Gastroesophageal sphincter (tissue), 3 donors: ENCODE measurements around the gene HMX2.

Source experiments
- POLR2AphosphoS5 ChIP-seq: sonication (generic); formaldehyde crosslinking; IDR thresholded peaks from one replicate; pipeline ENCODE4 v1.6.1; 2017; ENCODE audit warnings: antibody characterized with exemption
- TF ChIP-seq, protein P1 (sequence below), 4 experiments: fragments of 200-600 bp in 2 of 4; fragments of 450-650 bp in 2 of 4; sonication (generic) in 1 of 4; IDR thresholded peaks; one replicate each; pipeline ENCODE4 v1.5.1; 2017 to 2019; ENCODE audit warnings: antibody characterized with exemption in 4 of 4, mild to moderate bottlenecking in 2 of 4, moderate library complexity in 2 of 4

DNA sequence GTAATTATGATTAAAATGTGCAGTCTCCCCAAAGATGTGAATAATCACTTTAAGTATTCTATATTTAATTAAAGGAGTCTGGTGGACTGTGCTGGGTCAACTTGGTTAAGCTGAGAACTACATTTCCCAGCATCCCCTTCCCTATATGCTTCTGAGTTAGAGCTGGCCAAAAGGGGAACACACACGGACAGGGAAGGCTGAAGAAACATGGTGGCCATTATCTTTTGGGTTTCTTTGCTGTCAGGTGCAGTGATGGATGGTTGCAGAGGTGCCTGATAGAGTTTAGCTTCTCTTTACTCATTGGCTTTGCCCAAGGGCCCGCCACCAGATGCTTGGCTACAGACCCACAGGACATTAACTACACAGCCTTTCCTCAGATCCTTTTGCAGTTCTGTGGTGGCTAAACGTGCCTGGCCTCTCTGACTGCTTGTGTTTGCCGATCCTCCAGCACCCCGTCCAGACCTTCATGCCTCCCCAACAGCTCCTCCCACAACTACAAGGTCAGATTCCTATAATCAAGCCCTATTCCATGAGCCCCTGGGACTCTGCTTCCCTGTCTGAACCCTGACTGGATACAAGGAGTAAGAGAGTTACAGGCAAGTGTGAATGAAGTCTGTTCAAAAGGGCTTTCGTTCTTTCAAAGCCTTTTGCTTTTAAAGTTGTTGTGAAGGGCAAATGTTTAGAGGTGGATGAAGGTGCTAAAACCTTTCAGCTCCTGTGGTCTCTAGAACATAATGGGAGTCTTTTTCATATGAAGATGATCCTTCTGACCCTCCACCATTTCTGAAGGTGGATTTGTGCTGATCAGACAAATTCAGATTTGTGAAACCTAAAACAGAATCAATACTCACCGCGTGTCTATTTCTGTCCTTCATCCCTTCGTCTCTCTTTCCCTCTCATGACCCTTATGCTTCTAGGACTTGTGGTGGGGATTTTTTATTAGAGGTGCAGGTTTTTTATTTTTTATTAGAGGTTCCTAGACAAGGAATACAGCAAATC is 27.8 kb downstream of the HMX2 start:
- TF ChIP-seq, protein P1, sequence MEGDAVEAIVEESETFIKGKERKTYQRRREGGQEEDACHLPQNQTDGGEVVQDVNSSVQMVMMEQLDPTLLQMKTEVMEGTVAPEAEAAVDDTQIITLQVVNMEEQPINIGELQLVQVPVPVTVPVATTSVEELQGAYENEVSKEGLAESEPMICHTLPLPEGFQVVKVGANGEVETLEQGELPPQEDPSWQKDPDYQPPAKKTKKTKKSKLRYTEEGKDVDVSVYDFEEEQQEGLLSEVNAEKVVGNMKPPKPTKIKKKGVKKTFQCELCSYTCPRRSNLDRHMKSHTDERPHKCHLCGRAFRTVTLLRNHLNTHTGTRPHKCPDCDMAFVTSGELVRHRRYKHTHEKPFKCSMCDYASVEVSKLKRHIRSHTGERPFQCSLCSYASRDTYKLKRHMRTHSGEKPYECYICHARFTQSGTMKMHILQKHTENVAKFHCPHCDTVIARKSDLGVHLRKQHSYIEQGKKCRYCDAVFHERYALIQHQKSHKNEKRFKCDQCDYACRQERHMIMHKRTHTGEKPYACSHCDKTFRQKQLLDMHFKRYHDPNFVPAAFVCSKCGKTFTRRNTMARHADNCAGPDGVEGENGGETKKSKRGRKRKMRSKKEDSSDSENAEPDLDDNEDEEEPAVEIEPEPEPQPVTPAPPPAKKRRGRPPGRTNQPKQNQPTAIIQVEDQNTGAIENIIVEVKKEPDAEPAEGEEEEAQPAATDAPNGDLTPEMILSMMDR (IDR thresholded peaks at IDR 0.05): no peak
- no peak for TF ChIP-seq POLR2AphosphoS5
